Smooth muscle cell of the brain vasculature (primary cell): ENCODE data around the gene MAP10.

Experiments
- DNase-seq: peaks from one replicate; pipeline ENCODE4 v3.0.0-alpha.2; 2012; ENCODE audit warnings: low read depth, low spot score

MAP10 gene

DNA sequence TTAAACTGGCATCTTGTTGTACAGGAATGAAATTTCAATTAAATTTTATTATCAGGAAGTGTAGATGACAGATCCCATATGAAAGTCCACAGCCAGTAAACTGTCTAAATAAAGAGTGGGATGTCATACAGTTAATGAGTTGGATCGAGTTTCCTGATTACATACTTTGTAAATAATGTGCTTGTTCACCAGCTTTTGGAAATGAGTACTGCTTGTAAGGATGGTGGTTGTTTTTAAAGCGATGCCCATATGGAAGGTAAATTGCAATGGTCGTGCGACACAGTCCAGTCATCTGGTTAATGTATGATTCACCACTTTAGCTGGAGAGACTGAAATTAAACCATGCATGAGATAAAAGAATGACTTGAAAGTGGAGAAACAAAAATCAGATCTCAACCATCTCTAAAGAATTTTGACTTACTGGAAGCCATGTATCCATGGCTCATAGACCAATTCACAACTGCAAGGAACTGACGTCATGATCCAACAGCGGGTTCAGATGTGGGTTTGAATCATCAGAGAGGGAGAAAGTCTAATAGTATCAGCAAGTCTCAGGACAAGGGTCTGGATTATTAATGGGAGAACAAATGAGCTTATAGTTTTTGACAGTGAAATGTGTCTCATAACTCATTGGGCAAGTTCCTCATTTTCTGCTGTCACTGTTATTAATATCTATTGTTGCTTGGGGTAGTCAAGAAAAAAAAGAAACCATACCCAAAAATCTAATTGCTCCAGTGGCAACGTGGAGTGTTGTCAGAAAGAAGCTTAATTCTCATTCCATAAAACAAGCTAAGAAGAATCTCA, 49.0 kb downstream of the MAP10 start:
- no peak for DNase-seq

DNA sequence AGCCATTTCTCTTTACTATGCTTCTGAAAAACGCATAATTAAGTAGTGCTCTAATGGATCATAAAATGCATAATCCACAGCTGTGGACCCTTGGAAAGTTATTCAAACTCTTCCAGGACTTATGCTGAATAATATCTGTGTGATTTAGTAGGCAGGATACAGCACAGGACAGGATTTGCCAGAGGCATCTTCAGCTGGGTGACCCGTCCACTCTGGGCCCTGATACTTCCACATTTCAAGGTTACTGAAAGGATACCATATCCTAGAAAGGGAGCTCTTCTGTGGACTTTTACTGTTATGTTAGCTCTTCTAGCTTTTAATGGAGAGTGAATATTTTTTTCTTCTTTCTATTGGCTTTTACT, 49.6 kb downstream of the MAP10 start:
- no peak for DNase-seq

DNA sequence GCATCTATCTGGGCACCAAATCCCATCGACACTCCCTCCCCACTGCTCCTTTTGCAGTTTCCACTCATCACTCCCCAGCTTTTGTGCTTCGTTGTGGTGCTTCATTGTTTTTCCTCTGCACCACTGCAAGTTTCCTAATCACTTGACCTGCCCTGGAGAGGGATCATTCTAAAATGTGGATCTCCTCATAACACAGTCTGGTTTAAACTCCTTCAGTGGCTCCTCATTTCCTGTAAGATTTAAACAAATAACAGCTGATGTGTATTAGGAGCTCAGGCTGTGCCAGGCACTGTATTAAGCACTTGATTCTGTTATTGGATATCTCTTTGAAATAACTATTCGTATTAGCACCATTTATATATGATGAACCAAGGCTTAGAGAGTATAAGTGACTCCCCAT, 51.3 kb downstream of the MAP10 start:
- no peak for DNase-seq
